ENCODE measurements around the gene ACOT2. TPM values are rescaled to one million over a fixed set of nuclear protein-coding genes. Genes with fewer than 3 reads are reported as not detected.
"Not testable (repeated sequence)": the region's sequence is repeated elsewhere in the genome, so short reads cannot be mapped to it uniquely, and the experiment has no call there.

Gene ACOT2
- total RNA-seq, 1 experiment from 2014 or later: 31.5 TPM

DNA sequence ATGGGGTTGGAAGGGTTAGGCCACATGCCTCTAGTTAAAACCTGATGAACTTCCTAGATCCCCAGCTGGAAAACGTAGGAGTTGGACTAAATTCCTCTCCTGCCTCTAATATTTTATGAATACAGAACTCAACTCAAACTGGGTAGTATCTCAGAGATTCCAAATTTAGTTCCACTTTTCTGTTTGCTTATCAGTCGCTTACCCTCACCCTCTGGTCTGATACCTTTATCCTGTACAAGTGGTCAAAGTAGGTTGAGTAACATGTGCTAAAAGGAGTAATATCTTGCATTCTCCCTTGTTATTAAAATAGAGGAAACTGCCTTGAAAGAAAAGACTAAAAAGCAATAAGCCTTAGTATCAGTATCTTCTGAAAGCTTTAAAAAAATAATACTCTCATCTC is 11.8 kb upstream of the ACOT2 start:
- not testable (repeated sequence) for H3K27me3 ChIP-seq (replicated peaks); H3K9me3 ChIP-seq (replicated peaks); DNase-seq (ENCODE audit: low read depth in 1 of 2, low spot score in 2 of 2)

DNA sequence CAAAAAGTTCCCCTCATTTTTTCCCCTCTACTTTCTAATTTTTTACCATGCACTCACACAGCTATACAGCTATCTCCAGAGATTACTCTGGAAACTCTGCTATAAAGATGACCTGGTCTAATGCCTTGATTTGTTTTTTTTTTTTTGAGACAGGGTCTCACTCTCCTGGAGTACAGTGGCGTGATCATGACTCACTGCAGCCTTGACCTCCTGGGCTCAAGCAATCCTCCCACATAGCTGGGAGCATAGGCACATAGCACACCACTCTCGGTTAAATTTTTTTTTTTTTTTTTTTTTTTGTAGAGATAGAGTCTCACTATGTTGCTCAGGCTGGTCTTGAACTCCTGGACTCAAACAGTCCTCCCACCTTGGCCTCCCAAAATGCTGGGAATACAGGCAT is 10.8 kb upstream of the ACOT2 start:
- not testable (repeated sequence) for H3K4me1 ChIP-seq (replicated peaks); H3K9me3 ChIP-seq (replicated peaks); DNase-seq (ENCODE audit: low read depth in 1 of 2, low spot score in 2 of 2)

More for the DNA sequence above, 11.8 kb upstream of the ACOT2 start:
- H3K36me3 ChIP-seq; H3K27ac ChIP-seq; H3K4me3 ChIP-seq; H3K4me1 ChIP-seq (replicated peaks): not testable (repeated sequence)

DNA sequence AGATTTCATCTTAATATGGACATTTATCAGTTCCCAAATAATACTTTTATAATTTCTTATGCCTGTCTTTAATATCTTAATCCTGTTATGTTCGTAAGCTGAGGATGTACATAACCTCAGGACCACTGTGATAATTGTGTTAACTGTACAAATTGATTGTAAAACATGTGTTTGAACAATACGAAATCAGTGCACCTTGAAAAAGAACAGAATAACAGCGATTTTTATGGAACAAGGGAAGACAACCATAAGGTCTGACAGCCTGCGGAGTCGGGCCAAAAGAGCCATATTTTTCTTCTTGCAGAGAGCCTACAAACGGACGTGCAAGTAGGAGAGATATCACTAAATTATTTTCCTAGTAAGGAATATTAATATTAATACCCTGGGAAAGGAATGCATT is 6.8 kb upstream of the ACOT2 start:
- not testable (repeated sequence) for H3K4me1 ChIP-seq (replicated peaks); H3K36me3 ChIP-seq; H3K27me3 ChIP-seq (replicated peaks); H3K27ac ChIP-seq; H3K4me3 ChIP-seq; DNase-seq (ENCODE audit: low read depth in 1 of 2, low spot score in 2 of 2); H3K9me3 ChIP-seq (replicated peaks)

More for the DNA sequence above, 10.8 kb upstream of the ACOT2 start:
- H3K27me3 ChIP-seq (replicated peaks); H3K4me3 ChIP-seq; H3K36me3 ChIP-seq; H3K27ac ChIP-seq: not testable (repeated sequence)

DNA sequence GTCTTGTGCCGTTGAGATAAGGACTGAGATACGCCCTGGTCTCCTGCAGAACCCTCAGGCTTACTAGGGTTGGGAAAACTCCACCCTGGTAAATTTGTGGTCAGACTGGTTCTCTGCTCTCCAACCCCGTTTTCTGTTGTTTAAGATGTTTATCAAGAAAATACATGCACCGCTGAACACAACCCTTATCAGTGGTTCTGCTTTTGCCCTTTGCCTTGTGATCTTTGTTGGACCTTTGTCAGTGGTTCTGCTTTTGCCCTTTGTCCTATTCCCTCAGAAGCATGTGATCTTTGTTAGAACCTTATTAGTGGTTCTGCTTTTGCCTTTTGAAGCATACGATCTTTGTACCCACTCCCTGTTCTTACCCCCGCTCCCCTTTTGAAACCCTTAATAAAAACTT is 6.3 kb upstream of the ACOT2 start:
- H3K9me3 ChIP-seq (replicated peaks); H3K27ac ChIP-seq; DNase-seq (ENCODE audit: low read depth in 1 of 2, low spot score in 2 of 2); H3K36me3 ChIP-seq; H3K4me1 ChIP-seq (replicated peaks); H3K4me3 ChIP-seq; H3K27me3 ChIP-seq (replicated peaks): not testable (repeated sequence)

DNA sequence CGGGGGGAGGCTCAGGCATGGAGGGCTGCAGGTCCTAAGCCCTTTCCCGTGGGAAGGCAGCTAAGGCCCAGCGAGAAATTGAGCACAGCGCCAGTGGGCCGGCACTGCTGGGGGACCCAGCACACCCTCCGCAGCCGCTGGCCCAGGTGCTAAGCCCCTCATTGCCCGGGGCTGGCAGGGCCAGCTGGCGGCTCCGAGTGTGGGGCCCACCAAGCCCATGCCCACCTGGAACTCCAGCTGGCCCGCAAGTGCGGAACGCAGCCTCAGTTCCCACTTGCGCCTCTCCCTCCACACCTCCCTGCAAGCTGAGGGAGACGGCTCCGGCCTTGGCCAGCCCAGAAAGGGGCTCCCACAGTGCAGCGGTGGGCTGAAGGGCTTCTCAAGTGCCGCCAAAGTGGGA is 2.6 kb upstream of the ACOT2 start:
- H3K27me3 ChIP-seq (replicated peaks); H3K36me3 ChIP-seq; H3K27ac ChIP-seq; H3K9me3 ChIP-seq (replicated peaks); DNase-seq (ENCODE audit: low read depth in 1 of 2, low spot score in 2 of 2); H3K4me3 ChIP-seq: not testable (repeated sequence)
- peaks cover 20% of the 10 kb centered on the region for H3K4me1 ChIP-seq (replicated peaks)

DNA sequence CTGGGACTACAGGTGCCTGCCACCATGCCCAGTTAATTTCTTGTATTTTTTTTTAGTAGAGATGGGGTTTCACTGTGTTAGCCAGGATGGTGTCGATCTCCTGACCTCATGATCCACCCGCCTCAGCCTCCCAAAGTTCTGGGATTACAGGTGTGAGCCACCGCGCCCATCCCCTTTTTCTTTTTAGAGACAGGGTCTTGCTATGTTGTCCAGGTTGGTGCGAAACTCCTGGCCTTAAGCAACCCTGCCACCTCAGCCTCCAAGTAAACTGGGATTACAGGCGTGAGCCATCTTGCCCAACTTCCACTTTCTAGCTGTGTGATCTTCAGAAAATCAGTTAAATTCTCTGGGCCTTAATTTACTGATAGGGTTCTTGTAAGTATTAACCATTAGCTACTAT is 2.1 kb upstream of the ACOT2 start:
- H3K27me3 ChIP-seq (replicated peaks); DNase-seq (ENCODE audit: low read depth in 1 of 2, low spot score in 2 of 2); H3K9me3 ChIP-seq (replicated peaks); H3K27ac ChIP-seq; H3K4me3 ChIP-seq; H3K36me3 ChIP-seq: not testable (repeated sequence)
- peaks cover 20% of the 10 kb centered on the region for H3K4me1 ChIP-seq (replicated peaks)

DNA sequence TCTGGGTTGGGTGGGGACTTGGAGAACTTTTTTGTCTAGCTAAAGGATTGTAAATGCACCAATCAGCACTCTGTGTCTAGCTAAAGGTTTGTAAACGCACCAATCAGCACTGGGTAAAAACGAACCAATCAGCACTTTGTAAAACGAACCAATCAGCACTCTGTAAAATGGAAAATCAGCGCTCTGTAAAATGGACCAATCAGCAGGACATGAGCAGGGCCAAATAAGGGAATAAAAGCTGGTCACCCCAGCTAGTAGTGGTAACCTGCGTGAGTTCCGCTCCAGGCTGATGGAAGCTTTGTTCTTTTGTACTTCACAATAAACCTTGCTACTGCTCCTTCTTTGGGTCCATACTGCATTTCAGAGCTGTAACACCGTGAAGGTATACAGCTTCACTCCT is 1.7 kb upstream of the ACOT2 start:
- no peaks in the 10 kb centered on the region for H3K9me3 ChIP-seq (replicated peaks)
- no peak for DNase-seq (ENCODE audit: low read depth in 1 of 2, low spot score in 2 of 2)
- H3K27ac ChIP-seq: no peak overlapping the region
- H3K4me1 ChIP-seq (replicated peaks): peaks cover 20% of the 10 kb centered on the region
- peaks cover 10% of the 10 kb centered on the region; the same call in 1 of the 2 replicates for H3K36me3 ChIP-seq
- H3K27me3 ChIP-seq (replicated peaks): no peaks in the 10 kb centered on the region
- H3K4me3 ChIP-seq: no peak overlapping the region

DNA sequence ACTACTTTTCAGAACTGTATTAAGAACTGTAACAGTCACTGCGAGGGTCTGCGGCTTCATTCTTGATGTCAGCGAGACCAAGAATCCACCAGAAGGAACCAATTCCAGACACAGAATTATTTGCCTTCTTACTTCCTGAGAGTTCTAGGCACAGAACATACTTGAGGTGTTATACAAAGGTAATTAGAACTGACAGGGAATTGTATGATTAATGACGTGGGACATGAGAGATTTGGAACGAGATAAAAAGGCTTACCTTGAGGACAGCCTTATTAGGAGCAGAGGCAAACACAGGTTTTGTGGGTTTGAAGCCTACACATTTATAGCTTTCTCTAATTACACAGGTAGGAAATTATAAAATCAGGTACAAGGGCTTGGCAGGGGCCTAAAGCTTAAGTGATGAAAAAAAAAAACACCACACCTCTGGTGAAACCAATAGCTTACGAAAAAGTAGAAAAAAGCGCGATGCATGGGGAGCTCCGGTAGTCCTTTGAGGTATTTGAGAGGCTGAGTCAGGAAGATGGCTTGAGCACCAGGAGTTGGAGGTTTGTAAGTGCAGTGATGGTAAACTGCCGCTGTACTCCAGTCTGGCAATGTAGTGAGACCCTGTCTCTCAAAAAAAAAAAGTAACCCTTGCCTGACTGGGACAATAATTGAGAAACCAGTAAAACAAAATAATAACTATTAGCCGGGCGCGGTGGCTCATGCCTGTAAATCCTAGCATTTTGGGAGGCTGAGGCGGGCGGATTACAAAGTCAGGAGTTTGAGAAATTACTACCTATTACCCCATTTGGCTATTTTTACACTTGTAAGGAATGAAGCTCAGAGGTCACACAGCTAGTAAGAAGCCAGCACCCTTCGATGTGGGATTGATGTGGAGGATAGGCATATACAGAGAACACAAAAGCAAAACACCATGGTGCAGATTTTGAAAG is 795 bp upstream of the ACOT2 start:
- peaks cover 10% of the 10 kb centered on the region; the same call in 1 of the 2 replicates for H3K36me3 ChIP-seq

DNA sequence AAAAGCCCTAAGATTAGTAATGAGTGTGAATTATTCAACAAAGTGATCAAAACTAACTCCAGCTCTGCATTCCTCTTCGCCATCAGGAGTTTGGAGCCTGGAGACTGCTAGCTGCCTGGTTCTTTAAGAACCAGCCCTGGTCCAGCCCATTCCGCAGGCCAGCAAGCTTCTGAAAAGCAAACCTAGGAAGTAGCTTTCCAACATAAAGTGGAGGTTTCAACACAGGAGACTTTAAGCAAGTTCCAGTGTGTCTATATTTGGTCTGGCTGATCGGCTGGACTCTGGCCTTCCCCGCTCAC is 178 bp upstream of the ACOT2 start:
- peak overlapping the region; percentile 73 for H3K27ac ChIP-seq
- peaks cover 20% of the 10 kb centered on the region for H3K4me1 ChIP-seq (replicated peaks)
- H3K27me3 ChIP-seq (replicated peaks); H3K36me3 ChIP-seq; H3K9me3 ChIP-seq (replicated peaks); DNase-seq (ENCODE audit: low read depth in 1 of 2, low spot score in 2 of 2): not testable (repeated sequence)
- peak overlapping the region; percentile 56 for H3K4me3 ChIP-seq

More for the DNA sequence above, 795 bp upstream of the ACOT2 start:
- H3K27ac ChIP-seq: peak overlapping the region; percentile 73; the same call in 1 of the 2 replicates
- peak overlapping the region; percentile 56 for H3K4me3 ChIP-seq
- H3K9me3 ChIP-seq (replicated peaks): no peaks in the 10 kb centered on the region
- DNase-seq (ENCODE audit: low read depth in 1 of 2, low spot score in 2 of 2): peak in 1 of 2 experiments; percentile 25
- H3K4me1 ChIP-seq (replicated peaks): peaks cover 20% of the 10 kb centered on the region
- no peaks in the 10 kb centered on the region for H3K27me3 ChIP-seq (replicated peaks)

DNA sequence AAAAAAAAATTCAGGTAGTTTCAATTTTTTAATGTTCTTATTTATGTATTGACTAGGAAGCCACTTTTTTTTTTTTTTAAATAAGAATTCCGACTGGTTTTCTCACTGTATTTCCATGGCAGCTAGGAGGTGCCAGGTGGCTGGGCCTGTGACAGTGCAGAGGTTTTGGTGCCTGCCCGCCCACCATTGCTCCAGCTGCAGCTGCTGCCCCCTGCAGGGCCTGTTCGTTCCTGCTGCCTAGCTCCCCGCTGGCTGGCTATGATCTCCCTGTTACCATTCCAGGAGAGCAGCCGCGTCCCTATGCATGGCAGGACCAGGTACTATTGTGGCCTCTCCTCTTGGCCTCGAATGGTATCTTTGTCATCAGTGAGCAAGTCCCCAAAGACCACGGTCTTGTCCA is 1.9 kb downstream of the ACOT2 start:
- peak; percentile 24 to 58 for DNase-seq (ENCODE audit: low read depth in 1 of 2, low spot score in 2 of 2)
- not testable (repeated sequence) for H3K4me3 ChIP-seq

DNA sequence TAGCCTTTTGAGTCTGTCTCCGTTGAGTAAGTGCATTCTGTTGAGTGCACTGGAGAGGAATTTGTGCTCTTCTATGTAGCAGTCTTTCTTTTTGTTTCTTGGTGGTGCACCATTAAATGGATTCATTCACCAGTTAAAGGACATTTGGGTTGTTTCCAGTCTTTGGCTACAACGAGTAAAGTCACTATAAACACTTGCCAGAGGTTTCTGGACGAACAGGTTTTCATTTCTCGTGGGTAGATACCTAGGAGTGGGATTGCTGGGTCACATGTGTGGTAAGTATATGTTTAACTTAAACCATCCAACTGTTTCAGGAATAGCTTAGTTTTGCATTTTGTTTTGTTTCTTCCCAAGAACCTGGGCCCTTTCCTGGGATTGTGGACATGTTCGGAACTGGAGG is 4.0 kb downstream of the ACOT2 start:
- H3K27me3 ChIP-seq (replicated peaks); H3K27ac ChIP-seq; DNase-seq (ENCODE audit: low read depth in 1 of 2, low spot score in 2 of 2); H3K9me3 ChIP-seq (replicated peaks); H3K4me3 ChIP-seq; H3K36me3 ChIP-seq: not testable (repeated sequence)
- H3K4me1 ChIP-seq (replicated peaks): peaks cover 12% of the 10 kb centered on the region

More for the DNA sequence above, 1.9 kb downstream of the ACOT2 start:
- H3K27me3 ChIP-seq (replicated peaks); H3K9me3 ChIP-seq (replicated peaks); H3K27ac ChIP-seq; H3K36me3 ChIP-seq: not testable (repeated sequence)
- H3K4me1 ChIP-seq (replicated peaks): peaks cover 20% of the 10 kb centered on the region

DNA sequence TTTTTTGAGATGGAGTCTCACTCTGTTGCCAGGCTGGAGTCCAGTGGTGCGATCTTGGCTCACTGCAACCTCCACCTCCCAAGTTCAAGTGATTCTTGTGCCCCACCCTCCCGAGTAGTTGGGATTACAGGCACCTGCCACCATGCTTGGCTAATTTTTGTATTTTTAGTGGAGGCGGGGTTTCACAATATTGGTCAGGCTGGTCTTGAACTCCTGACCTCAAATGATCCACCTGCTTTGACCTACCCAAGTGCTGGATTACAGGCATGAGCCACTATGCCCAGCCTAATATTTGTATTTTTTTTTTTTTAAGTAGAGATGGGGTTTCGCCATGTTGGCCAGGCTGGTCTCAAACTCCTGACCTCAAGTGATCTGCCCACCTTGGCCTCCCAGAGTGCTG is 4.7 kb downstream of the ACOT2 start:
- not testable (repeated sequence) for H3K27me3 ChIP-seq (replicated peaks); H3K36me3 ChIP-seq; H3K4me3 ChIP-seq; DNase-seq (ENCODE audit: low read depth in 1 of 2, low spot score in 2 of 2); H3K27ac ChIP-seq; H3K9me3 ChIP-seq (replicated peaks)
- peaks cover 10% of the 10 kb centered on the region for H3K4me1 ChIP-seq (replicated peaks)

DNA sequence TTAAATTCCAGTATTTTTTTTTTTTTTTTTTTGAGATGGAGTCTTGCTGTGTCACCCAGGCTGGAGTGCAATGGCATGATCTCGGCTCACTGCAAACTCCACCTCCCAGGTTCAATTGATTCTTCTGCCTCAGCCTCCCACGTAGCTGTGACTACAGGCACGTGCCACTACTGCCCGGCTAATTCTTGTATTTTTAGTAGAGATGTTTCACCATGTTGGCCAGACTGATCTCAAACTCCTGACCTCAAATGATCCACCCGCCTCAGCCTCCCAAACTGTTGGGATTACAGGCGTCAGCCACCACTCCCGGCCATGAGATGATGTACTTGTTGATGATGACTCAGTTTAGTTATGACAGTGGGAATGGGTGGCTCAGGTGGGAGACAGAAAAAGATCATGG is 5.2 kb downstream of the ACOT2 start:
- H3K4me1 ChIP-seq (replicated peaks): peaks cover 10% of the 10 kb centered on the region
- not testable (repeated sequence) for H3K36me3 ChIP-seq; H3K27me3 ChIP-seq (replicated peaks); H3K27ac ChIP-seq; H3K4me3 ChIP-seq; H3K9me3 ChIP-seq (replicated peaks); DNase-seq (ENCODE audit: low read depth in 1 of 2, low spot score in 2 of 2)

DNA sequence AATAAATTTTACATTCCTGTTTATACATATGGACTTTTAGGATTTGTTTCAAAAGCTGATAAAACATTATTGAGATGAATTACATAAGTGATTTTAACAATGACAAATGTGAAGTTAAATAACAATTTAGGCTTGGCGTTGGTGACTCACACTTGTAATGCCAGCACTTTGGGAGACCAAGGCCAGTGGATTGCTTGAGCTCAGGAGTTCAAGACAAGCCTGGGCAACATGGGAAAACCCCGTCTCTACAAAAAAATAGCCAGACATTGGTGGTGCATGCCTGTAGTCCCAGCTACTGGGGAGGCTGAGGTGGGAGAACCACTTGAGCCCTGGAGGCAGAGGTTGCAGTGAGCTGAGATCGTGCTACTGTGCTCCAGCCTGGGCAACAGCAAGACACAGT is 7.4 kb downstream of the ACOT2 start:
- Histone ChIP-seq H3K4me3 (no peak overlapping the region), H3K9me3 (replicated peaks) (no peaks in the 10 kb centered on the region), H3K27me3 (replicated peaks) (no peaks in the 10 kb centered on the region), H3K36me3 (peaks cover 3% of the 10 kb centered on the region; the same call in 1 of the 2 replicates), H3K27ac (no peak overlapping the region), H3K4me1 (replicated peaks) (no peaks in the 10 kb centered on the region)
- no peak for DNase-seq (ENCODE audit: low read depth in 1 of 2, low spot score in 2 of 2)

DNA sequence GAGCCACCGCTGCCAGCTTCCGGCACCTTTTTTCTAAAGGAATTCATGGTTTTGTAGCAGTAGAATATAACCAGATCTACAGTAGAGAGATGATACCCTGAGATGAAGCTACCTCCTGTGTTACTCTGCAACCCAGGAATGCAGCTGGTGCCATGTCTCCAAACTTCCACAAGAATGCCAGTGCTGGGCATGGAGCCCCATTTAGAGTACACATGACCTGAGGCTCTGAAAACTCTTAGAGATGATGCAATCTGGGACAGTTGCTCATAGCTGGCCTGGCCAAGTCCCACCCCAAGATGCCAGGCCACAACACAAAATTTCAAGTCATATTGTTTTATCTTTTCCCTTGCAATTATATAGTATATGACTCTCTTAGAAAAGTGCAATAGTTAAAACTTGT is 8.2 kb downstream of the ACOT2 start:
- not testable (repeated sequence) for H3K27ac ChIP-seq; DNase-seq (ENCODE audit: low read depth in 1 of 2, low spot score in 2 of 2); H3K4me1 ChIP-seq (replicated peaks)

More for the DNA sequence above, 8.2 kb downstream of the ACOT2 start:
- not testable (repeated sequence) for H3K27me3 ChIP-seq (replicated peaks); H3K9me3 ChIP-seq (replicated peaks); H3K36me3 ChIP-seq; H3K4me3 ChIP-seq
